OCI-LY1 (cell line): ENCODE data around the gene POLE.

Experiments used
- CTCF ChIP-seq: fragments of 200-600 bp; sonication (generic), shearing (Covaris generic); IDR thresholded peaks from 2 replicates; pipeline ENCODE4 v1.5.1; 2017; ENCODE audit warnings: mild to moderate bottlenecking, antibody characterized with exemption, low read length, moderate library complexity, mixed read lengths
- EZH2 ChIP-seq: fragments of 200-600 bp; sonication (generic), shearing (Covaris generic); IDR thresholded peaks from 2 replicates; pipeline ENCODE4 v1.8.0; 2017; ENCODE audit warnings: borderline replicate concordance, mixed run types, mild to moderate bottlenecking, antibody characterized with exemption, low read length, moderate library complexity, mixed read lengths

DNA sequence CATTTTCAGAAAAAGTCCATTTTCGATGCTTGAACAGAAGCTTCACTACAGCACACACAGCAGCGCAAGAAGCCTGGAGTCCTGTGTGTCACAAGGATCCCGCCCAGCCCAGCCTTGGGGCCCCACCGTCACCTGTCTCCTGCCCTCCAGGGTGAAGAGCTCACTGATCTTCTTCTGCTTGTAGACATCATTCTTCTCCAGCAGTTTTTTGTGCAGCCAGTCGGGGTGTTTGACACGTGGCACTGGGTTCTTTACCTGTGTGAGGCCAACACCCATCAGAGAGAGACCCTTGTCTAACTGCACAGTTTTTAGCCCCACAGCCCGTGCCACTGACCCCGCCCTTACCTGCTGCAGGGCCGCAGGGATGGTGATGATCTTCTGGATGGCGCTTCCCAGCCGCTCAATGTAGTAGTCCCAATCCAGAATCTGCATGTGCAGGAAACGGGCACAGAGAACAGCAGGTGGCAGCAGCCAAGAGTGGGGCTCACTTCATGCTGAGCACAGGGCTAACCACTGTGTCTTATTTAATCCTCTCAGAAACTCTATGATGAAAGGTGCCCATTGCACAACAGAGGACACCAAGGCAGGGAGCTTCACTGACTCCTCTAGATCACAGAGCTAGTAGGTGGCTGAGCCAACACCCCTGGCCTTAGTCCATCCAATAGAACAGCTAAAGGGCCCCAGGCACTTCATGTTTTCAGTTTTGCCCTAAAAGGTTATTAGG, 30.0 kb downstream of the POLE start:
- TF ChIP-seq CTCF (no peak), EZH2 (no peak)
